ENCODE data around the gene DLGAP1. TPM values are rescaled to one million over a fixed set of nuclear protein-coding genes. Genes with fewer than 3 reads are reported as not detected.

DLGAP1 gene
- polyA plus RNA-seq, 1 of the 3 experiments (the other 2 are of a cell fraction) = not detected

DNA sequence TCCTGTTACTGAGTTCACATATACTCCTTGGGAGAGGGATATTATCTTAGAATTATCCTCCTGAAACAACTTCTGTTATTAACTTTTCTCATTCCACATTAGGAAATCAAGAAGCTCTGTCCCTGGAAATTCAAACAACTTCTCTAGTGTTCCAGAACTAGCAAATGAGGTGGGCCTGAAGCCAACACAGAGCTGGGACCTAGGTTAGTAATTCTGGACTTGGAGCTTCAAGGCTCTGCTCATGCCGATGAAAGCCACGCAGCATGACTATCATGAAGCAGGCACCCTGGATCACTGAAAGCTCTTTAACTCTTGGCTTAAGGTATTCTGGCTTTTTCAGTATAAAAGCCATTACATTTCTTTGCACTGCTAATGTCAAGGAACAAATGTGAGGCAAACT lies 762.4 kb downstream of the DLGAP1 start:
- Histone ChIP-seq H3K4me1 (ENCODE audit: control insufficient read depth in 1 of 2, insufficient read depth in 2 of 2, low read depth in 1 of 2, low read length in 1 of 2) (peaks cover 0 to 9% of the 10 kb centered on the region in 2 experiments; a peak in 3 of 4 replicates), H3K9me3 (no peaks in the 10 kb centered on the region), H3F3A (replicated peaks; ENCODE audit: insufficient read depth) (peaks cover 17% of the 10 kb centered on the region), H4K20me1 (ENCODE audit: insufficient read depth) (no peaks in the 10 kb centered on the region), H3K27ac (ENCODE audit: low read depth in 2 of 2, low read length in 1 of 2) (no peak overlapping the region), H3K4me2 (no peak overlapping the region), H3K79me2 (ENCODE audit: insufficient read depth) (no peaks in the 10 kb centered on the region), H3K27me3 (ENCODE audit: insufficient read depth) (no peaks in the 10 kb centered on the region), H3K4me3 (ENCODE audit: low read depth in 2 of 2, low read length in 1 of 2) (no peak overlapping the region), H3K36me3 (replicated peaks in 1 of 2; ENCODE audit: control insufficient read depth in 1 of 2, insufficient read depth in 2 of 2, low read length in 1 of 2) (no peaks in the 10 kb centered on the region), H3K9ac (no peak overlapping the region), H2AFZ (ENCODE audit: low read depth) (no peak overlapping the region), H3K9me2 (no peaks in the 10 kb centered on the region)
- ChIA-PET POLR2A (no interaction called here), CTCF (interaction anchor here (0.6 to 1.9 kb wide), 3 partner anchors 11 to 26 kb away, joined by 3 to 7 read pairs (median 6); no protein-coding TSS in a partner anchor)
- 90% methylated on average over 2 of the region's 2 CpGs for WGBS (ENCODE audit: low lambda C conversion rate)
- TF ChIP-seq SIN3A (IDR thresholded peaks at IDR 0.05; ENCODE audit: borderline replicate concordance, low read depth, low read length) = no peak
- DNase-seq = no peak

DNA sequence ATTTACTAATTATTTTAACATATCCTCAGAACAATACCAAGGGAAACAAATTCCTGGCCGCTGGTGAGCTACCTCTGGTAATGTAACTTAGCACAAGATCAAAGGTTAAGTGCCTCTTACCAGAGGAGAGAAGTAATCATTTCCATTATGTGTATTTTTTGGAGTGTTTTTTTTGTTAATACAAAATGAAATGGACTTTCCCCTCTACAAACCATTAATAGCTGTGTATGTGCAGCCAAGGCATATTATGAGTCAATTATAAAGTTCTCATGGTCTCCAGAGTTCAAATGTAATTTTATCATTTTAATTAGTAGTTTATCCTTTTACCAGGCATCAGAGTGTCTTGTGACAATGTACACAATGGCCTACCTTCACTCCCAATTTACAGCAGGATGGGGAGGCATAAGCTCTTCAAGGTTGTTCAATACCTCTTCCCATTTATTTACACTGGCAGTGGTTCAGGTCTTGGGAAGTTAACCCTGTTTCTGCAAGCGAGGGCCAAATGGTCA lies 762.9 kb downstream of the DLGAP1 start:
- no peaks in the 10 kb centered on the region for H4K20me1 ChIP-seq (ENCODE audit: insufficient read depth)
- H3K27ac ChIP-seq (ENCODE audit: low read depth in 2 of 2, low read length in 1 of 2) = no peak overlapping the region
- H2AFZ ChIP-seq (ENCODE audit: low read depth) = no peak overlapping the region
- no peaks in the 10 kb centered on the region for H3K9me3 ChIP-seq
- H3K79me2 ChIP-seq (ENCODE audit: insufficient read depth) = no peaks in the 10 kb centered on the region
- H3K4me1 ChIP-seq (ENCODE audit: control insufficient read depth in 1 of 2, insufficient read depth in 2 of 2, low read depth in 1 of 2, low read length in 1 of 2) = peaks cover 0 to 9% of the 10 kb centered on the region in 2 experiments; a peak in 3 of 4 replicates
- TF ChIP-seq ELF1 (IDR thresholded peaks at IDR 0.05) = no peak
- TF ChIP-seq, protein P1, sequence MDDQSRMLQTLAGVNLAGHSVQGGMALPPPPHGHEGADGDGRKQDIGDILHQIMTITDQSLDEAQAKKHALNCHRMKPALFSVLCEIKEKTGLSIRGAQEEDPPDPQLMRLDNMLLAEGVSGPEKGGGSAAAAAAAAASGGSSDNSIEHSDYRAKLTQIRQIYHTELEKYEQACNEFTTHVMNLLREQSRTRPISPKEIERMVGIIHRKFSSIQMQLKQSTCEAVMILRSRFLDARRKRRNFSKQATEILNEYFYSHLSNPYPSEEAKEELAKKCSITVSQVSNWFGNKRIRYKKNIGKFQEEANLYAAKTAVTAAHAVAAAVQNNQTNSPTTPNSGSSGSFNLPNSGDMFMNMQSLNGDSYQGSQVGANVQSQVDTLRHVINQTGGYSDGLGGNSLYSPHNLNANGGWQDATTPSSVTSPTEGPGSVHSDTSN (IDR thresholded peaks at IDR 0.05) = no peak
- H3K27me3 ChIP-seq (ENCODE audit: insufficient read depth) = no peaks in the 10 kb centered on the region
- H3K9ac ChIP-seq = no peak overlapping the region
- H3K4me2 ChIP-seq = no peak overlapping the region
- POLR2A ChIA-PET = no interaction called here
- peaks cover 21% of the 10 kb centered on the region for H3F3A ChIP-seq (replicated peaks; ENCODE audit: insufficient read depth)
- H3K4me3 ChIP-seq (ENCODE audit: low read depth in 2 of 2, low read length in 1 of 2) = no peak overlapping the region
- H3K36me3 ChIP-seq (replicated peaks in 1 of 2; ENCODE audit: control insufficient read depth in 1 of 2, insufficient read depth in 2 of 2, low read length in 1 of 2) = no peaks in the 10 kb centered on the region
- H3K9me2 ChIP-seq = no peaks in the 10 kb centered on the region
- WGBS (ENCODE audit: low lambda C conversion rate) = 77% methylated on average over 2 of the region's 2 CpGs
- CTCF ChIA-PET = interaction anchor here (1.7 to 1.9 kb wide), 2 partner anchors 11 to 26 kb away, joined by 5 to 6 read pairs; no protein-coding TSS in a partner anchor
- DNase-seq = no peak

DNA sequence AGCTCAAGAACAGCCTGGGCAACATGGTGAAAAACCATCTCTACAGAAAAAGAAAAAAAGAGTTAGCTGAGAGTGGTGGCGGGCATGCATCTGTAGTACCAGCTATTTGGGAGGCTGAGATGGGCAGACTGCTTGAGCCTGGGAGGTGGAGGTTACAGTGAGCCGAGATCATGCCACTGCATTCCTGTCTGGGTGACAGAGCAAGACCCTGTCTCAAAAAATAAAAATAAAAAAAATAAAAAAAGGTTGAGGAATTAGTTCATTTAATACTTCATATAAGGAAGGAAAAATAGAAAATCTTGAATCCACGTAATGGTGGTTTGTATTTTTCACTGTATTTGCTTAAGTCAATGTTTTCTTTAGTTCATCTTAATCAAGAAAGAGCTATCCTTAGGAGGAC lies 763.4 kb downstream of the DLGAP1 start:
- Histone ChIP-seq H3K27ac (ENCODE audit: low read depth in 2 of 2, low read length in 1 of 2) (no peak overlapping the region), H3K9me2 (no peaks in the 10 kb centered on the region), H3K9me3 (no peaks in the 10 kb centered on the region), H4K20me1 (ENCODE audit: insufficient read depth) (no peaks in the 10 kb centered on the region), H3K27me3 (ENCODE audit: insufficient read depth) (no peaks in the 10 kb centered on the region), H2AFZ (ENCODE audit: low read depth) (no peak overlapping the region), H3F3A (replicated peaks; ENCODE audit: insufficient read depth) (peaks cover 23% of the 10 kb centered on the region), H3K79me2 (ENCODE audit: insufficient read depth) (no peaks in the 10 kb centered on the region), H3K4me2 (no peak overlapping the region), H3K9ac (no peak overlapping the region), H3K36me3 (replicated peaks in 1 of 2; ENCODE audit: control insufficient read depth in 1 of 2, insufficient read depth in 2 of 2, low read length in 1 of 2) (no peaks in the 10 kb centered on the region), H3K4me1 (ENCODE audit: control insufficient read depth in 1 of 2, insufficient read depth in 2 of 2, low read depth in 1 of 2, low read length in 1 of 2) (peaks cover 0 to 9% of the 10 kb centered on the region in 2 experiments; a peak in 3 of 4 replicates), H3K4me3 (ENCODE audit: low read depth in 2 of 2, low read length in 1 of 2) (no peak overlapping the region)
- CTCF ChIA-PET = interaction anchor here (1.7 to 1.9 kb wide), 2 partner anchors 11 to 25 kb away, joined by 5 to 6 read pairs; no protein-coding TSS in a partner anchor
- WGBS (ENCODE audit: low lambda C conversion rate) = 90% methylated on average over 3 of the region's 3 CpGs
- TF ChIP-seq MXI1 (IDR thresholded peaks at IDR 0.05; ENCODE audit: low read depth, low read length) = no peak
- TF ChIP-seq GABPA (IDR thresholded peaks at IDR 0.05; ENCODE audit: low read depth) = no peak
- TF ChIP-seq, protein P2, sequence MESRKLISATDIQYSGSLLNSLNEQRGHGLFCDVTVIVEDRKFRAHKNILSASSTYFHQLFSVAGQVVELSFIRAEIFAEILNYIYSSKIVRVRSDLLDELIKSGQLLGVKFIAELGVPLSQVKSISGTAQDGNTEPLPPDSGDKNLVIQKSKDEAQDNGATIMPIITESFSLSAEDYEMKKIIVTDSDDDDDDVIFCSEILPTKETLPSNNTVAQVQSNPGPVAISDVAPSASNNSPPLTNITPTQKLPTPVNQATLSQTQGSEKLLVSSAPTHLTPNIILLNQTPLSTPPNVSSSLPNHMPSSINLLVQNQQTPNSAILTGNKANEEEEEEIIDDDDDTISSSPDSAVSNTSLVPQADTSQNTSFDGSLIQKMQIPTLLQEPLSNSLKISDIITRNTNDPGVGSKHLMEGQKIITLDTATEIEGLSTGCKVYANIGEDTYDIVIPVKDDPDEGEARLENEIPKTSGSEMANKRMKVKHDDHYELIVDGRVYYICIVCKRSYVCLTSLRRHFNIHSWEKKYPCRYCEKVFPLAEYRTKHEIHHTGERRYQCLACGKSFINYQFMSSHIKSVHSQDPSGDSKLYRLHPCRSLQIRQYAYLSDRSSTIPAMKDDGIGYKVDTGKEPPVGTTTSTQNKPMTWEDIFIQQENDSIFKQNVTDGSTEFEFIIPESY (IDR thresholded peaks at IDR 0.05; ENCODE audit: borderline replicate concordance, low read depth) = no peak
- TF ChIP-seq EZH2phosphoT487 (IDR thresholded peaks at IDR 0.05; ENCODE audit: borderline replicate concordance, low read depth) = no peak
- no peak for TF ChIP-seq GATA2 (CRISPR knock-in tag; IDR thresholded peaks at IDR 0.05)
- TF ChIP-seq POLR2AphosphoS5 (IDR thresholded peaks at IDR 0.05; ENCODE audit: low read depth, low read length) = no peak
- TF ChIP-seq FOSL2 (IDR thresholded peaks at IDR 0.05; ENCODE audit: borderline replicate concordance, low read depth) = no peak
- TF ChIP-seq, protein P3, sequence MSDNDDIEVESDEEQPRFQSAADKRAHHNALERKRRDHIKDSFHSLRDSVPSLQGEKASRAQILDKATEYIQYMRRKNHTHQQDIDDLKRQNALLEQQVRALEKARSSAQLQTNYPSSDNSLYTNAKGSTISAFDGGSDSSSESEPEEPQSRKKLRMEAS (IDR thresholded peaks at IDR 0.05; ENCODE audit: low read depth) = no peak
- no peak for TF ChIP-seq SMC3 (IDR thresholded peaks at IDR 0.05; ENCODE audit: low read depth, low read length)
- POLR2A ChIA-PET = no interaction called here
- no peak for DNase-seq
